HG03066 (cell line): ENCODE measurements around the gene ZNF613.
A peak's percentile ranks its signal among the peaks of the same experiment; 100 is the strongest.
"Not testable (repeated sequence)": the region's sequence is repeated elsewhere in the genome, so short reads cannot be mapped to it uniquely, and the experiment has no call there.

Experiments used
- ATAC-seq: cut with Tn5 transposase; IDR thresholded peaks from one replicate; pipeline ENCODE4 v1.9.1; 2021; ENCODE audit warnings: low read depth; ENCODE audit not compliant: unreplicated experiment

The ZNF613 gene

GRCh38 chr19:51938936-51939335 is 11.7 kb downstream of the ZNF613 start:
- ATAC-seq = no peak

GRCh38 chr19:51944798-51945552 is 17.7 kb downstream of the ZNF613 start:
- no peak for ATAC-seq

GRCh38 chr19:51946602-51947001 is 19.3 kb downstream of the ZNF613 start:
- no peak for ATAC-seq

- no peak for ATAC-seq
Observed at GRCh38 chr19:51948975-51949374, 21.7 kb downstream of the ZNF613 start.

GRCh38 chr19:51957846-51958245 is 30.6 kb downstream of the ZNF613 start:
- not testable (repeated sequence) for ATAC-seq

- ATAC-seq = no peak
Observed at GRCh38 chr19:51959791-51960190, 32.5 kb downstream of the ZNF613 start.

GRCh38 chr19:51960621-51961233 is 33.5 kb downstream of the ZNF613 start:
- ATAC-seq = not testable (repeated sequence)

- ATAC-seq = no peak
Observed at GRCh38 chr19:51965583-51965982, 38.3 kb downstream of the ZNF613 start.

GRCh38 chr19:51970718-51971117 is 43.4 kb downstream of the ZNF613 start:
- no peak for ATAC-seq

- ATAC-seq = no peak
Observed at GRCh38 chr19:51971624-51972023, 44.4 kb downstream of the ZNF613 start.

- ATAC-seq = not testable (repeated sequence)
Observed at GRCh38 chr19:51975787-51976186, 48.5 kb downstream of the ZNF613 start.

- no peak for ATAC-seq
Observed at GRCh38 chr19:51976852-51977251, 49.6 kb downstream of the ZNF613 start.

GRCh38 chr19:51977346-51977745 is 50.1 kb downstream of the ZNF613 start:
- ATAC-seq = no peak

GRCh38 chr19:51978882-51979281 is 51.6 kb downstream of the ZNF613 start:
- ATAC-seq = no peak

GRCh38 chr19:51980116-51980736 is 53.0 kb downstream of the ZNF613 start:
- ATAC-seq = no peak

- ATAC-seq = not testable (repeated sequence)
Observed at GRCh38 chr19:51980926-51981325, 53.7 kb downstream of the ZNF613 start.

- no peak for ATAC-seq
Observed at GRCh38 chr19:51983361-51983760, 56.1 kb downstream of the ZNF613 start.

GRCh38 chr19:51986309-51987291 is 59.3 kb downstream of the ZNF613 start, which contains the start of gene ZNF350:
Gene ZNF350 (minus strand): TSS chr19:51986840. CDS start chr19:51974360, 12,480 bp downstream.
- ATAC-seq = peak; percentile 65

- no peak for ATAC-seq
Observed at GRCh38 chr19:51993422-51993821, 66.2 kb downstream of the ZNF613 start.

GRCh38 chr19:51994048-51994644 is 66.9 kb downstream of the ZNF613 start:
- ATAC-seq = no peak
